ENCODE measurements around the gene EEA1.

GRCh38 chr12:92732216-92732615 is 196.9 kb downstream of the EEA1 start:
- TF ChIP-seq EZH2 (IDR thresholded peaks at IDR 0.05) (no peak), POLR2AphosphoS5 (IDR thresholded peaks at IDR 0.05; ENCODE audit: borderline replicate concordance, low read depth, low read length) (no peak)

Measured in SK-N-MC (cell line).